ENCODE measurements around the gene CIDEB.

The CIDEB gene

DNA sequence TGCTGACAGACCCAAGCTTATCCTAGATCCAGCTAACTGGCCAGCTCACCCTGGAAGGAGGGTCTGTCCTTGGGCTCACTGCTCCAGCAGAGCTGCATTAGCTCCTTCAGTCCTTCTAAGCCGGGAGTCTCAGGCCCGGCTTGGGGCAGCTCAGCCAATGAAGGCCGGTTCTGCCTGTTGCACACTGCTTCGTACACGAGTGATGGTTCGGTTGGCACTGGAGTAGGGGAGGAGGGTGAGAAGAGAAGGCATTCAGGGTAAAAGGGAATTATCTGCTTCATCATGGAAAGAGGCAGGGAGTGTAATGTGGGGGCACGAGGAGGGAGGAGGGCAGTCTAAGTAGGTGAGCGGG, 30.0 kb upstream of the CIDEB start:
- TF ChIP-seq, protein P1, sequence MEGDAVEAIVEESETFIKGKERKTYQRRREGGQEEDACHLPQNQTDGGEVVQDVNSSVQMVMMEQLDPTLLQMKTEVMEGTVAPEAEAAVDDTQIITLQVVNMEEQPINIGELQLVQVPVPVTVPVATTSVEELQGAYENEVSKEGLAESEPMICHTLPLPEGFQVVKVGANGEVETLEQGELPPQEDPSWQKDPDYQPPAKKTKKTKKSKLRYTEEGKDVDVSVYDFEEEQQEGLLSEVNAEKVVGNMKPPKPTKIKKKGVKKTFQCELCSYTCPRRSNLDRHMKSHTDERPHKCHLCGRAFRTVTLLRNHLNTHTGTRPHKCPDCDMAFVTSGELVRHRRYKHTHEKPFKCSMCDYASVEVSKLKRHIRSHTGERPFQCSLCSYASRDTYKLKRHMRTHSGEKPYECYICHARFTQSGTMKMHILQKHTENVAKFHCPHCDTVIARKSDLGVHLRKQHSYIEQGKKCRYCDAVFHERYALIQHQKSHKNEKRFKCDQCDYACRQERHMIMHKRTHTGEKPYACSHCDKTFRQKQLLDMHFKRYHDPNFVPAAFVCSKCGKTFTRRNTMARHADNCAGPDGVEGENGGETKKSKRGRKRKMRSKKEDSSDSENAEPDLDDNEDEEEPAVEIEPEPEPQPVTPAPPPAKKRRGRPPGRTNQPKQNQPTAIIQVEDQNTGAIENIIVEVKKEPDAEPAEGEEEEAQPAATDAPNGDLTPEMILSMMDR (IDR thresholded peaks at IDR 0.05; ENCODE audit: extremely low read depth, missing control alignments): no peak
- DNase-seq (ENCODE audit: low spot score): no peak

DNA sequence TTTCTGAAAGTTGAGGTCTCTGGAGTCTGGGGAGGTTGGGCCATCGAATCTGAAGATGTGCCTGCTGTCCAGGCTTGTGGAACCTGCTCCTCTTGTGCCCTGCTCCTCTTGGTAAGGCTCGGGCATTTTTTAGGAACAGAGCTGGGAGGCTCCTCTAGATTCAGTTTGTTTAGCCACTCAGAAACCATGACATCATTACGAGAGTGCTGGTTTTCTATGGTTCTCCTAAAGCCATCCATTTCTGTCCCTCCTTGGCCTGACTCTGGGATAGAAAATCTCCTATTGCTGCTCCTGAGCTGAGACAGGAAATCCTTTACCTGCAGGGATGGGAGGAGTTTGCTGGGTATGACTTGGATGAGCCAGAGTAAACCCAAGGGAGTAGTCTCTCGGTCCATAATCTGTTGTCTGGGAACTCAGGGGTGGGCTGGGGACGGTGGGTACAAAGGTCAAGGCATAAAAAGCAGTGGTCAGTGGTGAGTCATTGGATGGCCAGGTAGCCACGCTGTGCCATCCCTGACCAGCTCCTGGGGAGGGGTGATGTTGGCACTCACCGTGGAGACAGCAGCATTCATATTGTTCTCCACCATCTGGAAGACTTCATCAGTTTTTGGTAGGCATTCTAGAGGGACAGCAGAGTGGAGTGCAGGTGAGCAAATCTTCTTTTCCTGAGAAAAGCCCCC, 29.5 kb upstream of the CIDEB start:
- TF ChIP-seq, protein P1 (IDR thresholded peaks at IDR 0.05; ENCODE audit: extremely low read depth, missing control alignments): no peak
- DNase-seq (ENCODE audit: low spot score): no peak

GRCh38 chr14:24335461-24336171, 27.8 kb upstream of the CIDEB start:
- DNase-seq (ENCODE audit: low spot score): peak; percentile 6

GRCh38 chr14:24334431-24335291, 26.9 kb upstream of the CIDEB start, which contains the start of gene ADCY4:
Gene ADCY4, minus strand, starts transcription at chr14:24335071. Its CDS starts 419 bp downstream, at chr14:24334652.
- TF ChIP-seq, protein P1 (IDR thresholded peaks at IDR 0.05; ENCODE audit: extremely low read depth, missing control alignments): no peak
- DNase-seq (ENCODE audit: low spot score): peak; percentile 39

More at GRCh38 chr14:24335461-24336171, 27.8 kb upstream of the CIDEB start:
- TF ChIP-seq, protein P1 (IDR thresholded peaks at IDR 0.05; ENCODE audit: extremely low read depth, missing control alignments): no peak

GRCh38 chr14:24332268-24332993, 24.7 kb upstream of the CIDEB start:
- TF ChIP-seq, protein P1 (IDR thresholded peaks at IDR 0.05; ENCODE audit: extremely low read depth, missing control alignments): peak; percentile 52
- DNase-seq (ENCODE audit: low spot score): peak; percentile 93

GRCh38 chr14:24331731-24332267, 24.0 kb upstream of the CIDEB start:
- TF ChIP-seq, protein P1 (IDR thresholded peaks at IDR 0.05; ENCODE audit: extremely low read depth, missing control alignments): no peak
- no peak for DNase-seq (ENCODE audit: low spot score)
